IPS-15b (cell line): ENCODE data around the gene CTIF.

Source experiments
- H3K27me3 ChIP-seq: one replicate; pipeline ENCODE4 v1.6.1; 2013; ENCODE audit warnings: low read length; ENCODE audit not compliant: control insufficient read depth, insufficient read depth
- H3K36me3 ChIP-seq: one replicate; pipeline ENCODE4 v1.6.1; 2013; ENCODE audit warnings: low read length; ENCODE audit not compliant: control insufficient read depth, insufficient read depth
- H3K4me1 ChIP-seq: one replicate; pipeline ENCODE4 v1.6.1; 2013; ENCODE audit warnings: mild to moderate bottlenecking, low read length; ENCODE audit not compliant: control insufficient read depth, insufficient read depth
- H3K4me3 ChIP-seq: one replicate; pipeline ENCODE4 v1.5.1; 2013; ENCODE audit warnings: low read depth, low read length
- H3K9ac ChIP-seq: one replicate; pipeline ENCODE4 v1.6.1; 2013; ENCODE audit warnings: low read depth, mild to moderate bottlenecking, low read length
- H3K9me3 ChIP-seq: one replicate; pipeline ENCODE4 v1.6.1; 2013; ENCODE audit warnings: mild to moderate bottlenecking, low read length; ENCODE audit not compliant: control insufficient read depth, insufficient read depth

Gene CTIF

GRCh38 chr18:48837676-48838075 is 298.8 kb downstream of the CTIF start:
- H3K9ac ChIP-seq: no peak overlapping the region
- H3K9me3 ChIP-seq: no peaks in the 10 kb centered on the region
- H3K36me3 ChIP-seq: no peaks in the 10 kb centered on the region
- no peak overlapping the region for H3K4me3 ChIP-seq
- H3K4me1 ChIP-seq: peaks cover 2% of the 10 kb centered on the region
- H3K27me3 ChIP-seq: no peaks in the 10 kb centered on the region

- Histone ChIP-seq H3K4me1 (peaks cover 2% of the 10 kb centered on the region), H3K36me3 (no peaks in the 10 kb centered on the region), H3K4me3 (no peak overlapping the region), H3K9me3 (no peaks in the 10 kb centered on the region), H3K27me3 (no peaks in the 10 kb centered on the region), H3K9ac (no peak overlapping the region)
Measured at GRCh38 chr18:48838166-48838775, 299.4 kb downstream of the CTIF start.

GRCh38 chr18:48838921-48839818 is 300.3 kb downstream of the CTIF start:
- Histone ChIP-seq H3K9ac (no peak overlapping the region), H3K9me3 (no peaks in the 10 kb centered on the region), H3K4me1 (peaks cover 2% of the 10 kb centered on the region), H3K4me3 (no peak overlapping the region), H3K36me3 (no peaks in the 10 kb centered on the region), H3K27me3 (no peaks in the 10 kb centered on the region)

- Histone ChIP-seq H3K9me3 (no peaks in the 10 kb centered on the region), H3K4me3 (no peak overlapping the region), H3K36me3 (no peaks in the 10 kb centered on the region), H3K9ac (no peak overlapping the region), H3K27me3 (no peaks in the 10 kb centered on the region), H3K4me1 (no peaks in the 10 kb centered on the region)
Measured at GRCh38 chr18:48839819-48840490, 301.1 kb downstream of the CTIF start.

- H3K9ac ChIP-seq: no peak overlapping the region
- no peaks in the 10 kb centered on the region for H3K36me3 ChIP-seq
- no peaks in the 10 kb centered on the region for H3K4me1 ChIP-seq
Measured at GRCh38 chr18:48840491-48840877, 301.7 kb downstream of the CTIF start.

GRCh38 chr18:48841381-48842258 is 302.8 kb downstream of the CTIF start:
- H3K9me3 ChIP-seq: no peaks in the 10 kb centered on the region
- H3K4me1 ChIP-seq: no peaks in the 10 kb centered on the region
- H3K9ac ChIP-seq: no peak overlapping the region
- H3K36me3 ChIP-seq: no peaks in the 10 kb centered on the region
- no peaks in the 10 kb centered on the region for H3K27me3 ChIP-seq
- H3K4me3 ChIP-seq: no peak overlapping the region

More at GRCh38 chr18:48840491-48840877, 301.7 kb downstream of the CTIF start:
- Histone ChIP-seq H3K27me3 (no peaks in the 10 kb centered on the region), H3K9me3 (no peaks in the 10 kb centered on the region), H3K4me3 (no peak overlapping the region)

- Histone ChIP-seq H3K4me3 (no peak overlapping the region), H3K36me3 (no peaks in the 10 kb centered on the region), H3K9ac (no peak overlapping the region), H3K27me3 (no peaks in the 10 kb centered on the region), H3K4me1 (no peaks in the 10 kb centered on the region), H3K9me3 (no peaks in the 10 kb centered on the region)
Measured at GRCh38 chr18:48842259-48843061, 303.6 kb downstream of the CTIF start.

- Histone ChIP-seq H3K36me3 (no peaks in the 10 kb centered on the region), H3K9me3 (no peaks in the 10 kb centered on the region), H3K27me3 (no peaks in the 10 kb centered on the region), H3K9ac (no peak overlapping the region), H3K4me1 (no peaks in the 10 kb centered on the region), H3K4me3 (no peak overlapping the region)
Measured at GRCh38 chr18:48843162-48843561, 304.3 kb downstream of the CTIF start.

- peaks cover 3% of the 10 kb centered on the region for H3K4me1 ChIP-seq
- no peaks in the 10 kb centered on the region for H3K36me3 ChIP-seq
- H3K4me3 ChIP-seq: no peak overlapping the region
- no peaks in the 10 kb centered on the region for H3K27me3 ChIP-seq
- no peaks in the 10 kb centered on the region for H3K9me3 ChIP-seq
- H3K9ac ChIP-seq: no peak overlapping the region
Measured at GRCh38 chr18:48843596-48843995, 304.8 kb downstream of the CTIF start.

GRCh38 chr18:48844271-48844670 is 305.4 kb downstream of the CTIF start:
- Histone ChIP-seq H3K36me3 (no peaks in the 10 kb centered on the region), H3K9ac (no peak overlapping the region), H3K4me1 (peaks cover 4% of the 10 kb centered on the region), H3K9me3 (no peaks in the 10 kb centered on the region), H3K27me3 (no peaks in the 10 kb centered on the region), H3K4me3 (no peak overlapping the region)
